ENCODE results near the gene CCDC175. TPM values are rescaled to one million over a fixed set of nuclear protein-coding genes. Genes with fewer than 3 reads are reported as not detected.

CCDC175 gene
- total RNA-seq, 1 experiment from 2014 or later, result not detected

DNA sequence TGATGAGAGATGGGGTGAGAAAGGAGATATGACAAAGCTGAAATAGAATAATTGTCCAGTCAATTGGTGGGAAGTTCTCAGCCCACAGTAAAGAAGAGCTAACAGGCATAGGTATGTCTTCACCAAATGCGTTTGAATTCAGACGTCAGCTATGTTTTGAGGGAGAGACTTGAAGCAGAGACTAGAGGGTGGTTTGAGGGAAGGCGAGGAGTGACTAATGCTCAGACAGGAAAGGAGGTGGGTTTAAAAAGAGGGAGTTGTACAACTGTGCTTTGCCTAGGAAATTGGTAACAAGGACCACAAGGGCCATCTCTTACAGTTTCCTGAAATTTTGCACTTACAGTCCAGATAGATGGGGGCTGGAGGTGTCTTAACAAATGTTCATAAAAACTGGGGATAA is 85.9 kb downstream of the CCDC175 start:
- no peak overlapping the region for H2AFZ ChIP-seq (ENCODE audit: low read depth, low read length, poor library complexity, severe bottlenecking)
- ChIA-PET CTCF (interaction anchor here (1.2 kb wide), 1 partner anchor 17 kb away, joined by 3 read pairs; no protein-coding TSS in a partner anchor), POLR2A (no interaction called here), RAD21 (ENCODE audit: low non-redundant PET in 1 of 2, low total read pairs in 2 of 2, uncharacterized antibody in 2 of 2, unreplicated experiment in 2 of 2) (no interaction called here)
- H3K9me3 ChIP-seq (ENCODE audit: control insufficient read depth in 1 of 2, insufficient read depth in 1 of 2, low read depth in 1 of 2, low read length in 2 of 2), result no peaks in the 10 kb centered on the region
- H3K79me2 ChIP-seq (ENCODE audit: insufficient read depth, low read length), result peaks cover 39% of the 10 kb centered on the region
- no peaks in the 10 kb centered on the region for H3K27me3 ChIP-seq (ENCODE audit: insufficient read depth, low read length)
- DNase-seq (ENCODE audit: low read depth, low spot score), result no peak
- no peak for TF ChIP-seq POLR2AphosphoS5 (IDR thresholded peaks at IDR 0.05; ENCODE audit: low read depth, low read length)
- TF ChIP-seq ZFX (IDR thresholded peaks at IDR 0.05), result no peak
- no peak for TF ChIP-seq POLR2A (IDR thresholded peaks at IDR 0.05; ENCODE audit: borderline replicate concordance, extremely low read depth, insufficient read depth, insufficient read length)
- no peaks in the 10 kb centered on the region for H4K20me1 ChIP-seq (ENCODE audit: insufficient read depth)
- peaks cover 29 to 36% of the 10 kb centered on the region in 2 experiments for H3K36me3 ChIP-seq (ENCODE audit: control insufficient read depth in 1 of 2, insufficient read depth in 2 of 2, low read length in 2 of 2)
- H3K4me2 ChIP-seq (ENCODE audit: low read length), result no peak overlapping the region
- no peak overlapping the region for H3K9ac ChIP-seq (ENCODE audit: low read length)
- no peak for ATAC-seq
- H3K27ac ChIP-seq (ENCODE audit: low read depth, low read length), result no peak overlapping the region
- H3K9me2 ChIP-seq (ENCODE audit: insufficient read depth), result no peaks in the 10 kb centered on the region
- intact Hi-C loops (cut with micrococcal nuclease), result no loop called here
- no TSS peak for BruUV-seq (replicated peaks)
- H3K4me3 ChIP-seq (replicated peaks in 1 of 2; ENCODE audit: low read depth in 1 of 2, low read length in 2 of 2), result no peak overlapping the region
- H3K4me1 ChIP-seq (ENCODE audit: control insufficient read depth in 1 of 2, insufficient read depth in 2 of 2, low read length in 2 of 2), result peaks cover 0 to 3% of the 10 kb centered on the region in 2 experiments; a peak in 1 of 4 replicates

DNA sequence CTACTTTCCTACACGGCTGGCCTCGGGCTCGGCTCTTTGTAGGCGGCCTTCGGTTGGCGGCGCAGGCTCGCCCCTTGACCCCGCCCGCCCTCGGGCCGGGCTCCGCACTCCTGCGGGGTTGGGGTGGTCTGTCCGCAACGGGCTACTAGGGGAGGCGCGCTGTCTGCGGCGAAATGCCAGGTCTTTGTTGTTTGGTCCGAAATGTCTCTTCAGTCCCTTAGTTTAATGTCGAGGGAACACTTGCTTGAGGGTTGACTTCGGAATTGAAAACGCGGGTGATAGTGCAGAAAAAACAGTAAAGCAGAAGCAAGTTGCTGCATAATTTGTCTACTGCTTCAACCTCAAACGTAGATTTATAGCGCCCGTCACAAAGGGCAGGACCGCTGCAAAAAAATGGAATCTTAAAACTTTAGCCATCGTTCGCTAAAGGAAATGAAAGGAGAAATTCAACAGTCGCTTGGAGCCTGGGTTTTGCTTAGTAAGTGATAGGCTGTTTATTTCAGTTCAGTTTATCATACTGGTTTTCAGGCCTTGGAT is 91.9 kb downstream of the CCDC175 start:
- Histone ChIP-seq H4K20me1 (ENCODE audit: insufficient read depth) (no peaks in the 10 kb centered on the region), H3K27me3 (ENCODE audit: insufficient read depth, low read length) (no peaks in the 10 kb centered on the region), H3K4me2 (ENCODE audit: low read length) (peak overlapping the region; percentile 96), H3K9me3 (ENCODE audit: control insufficient read depth in 1 of 2, insufficient read depth in 1 of 2, low read depth in 1 of 2, low read length in 2 of 2) (no peaks in the 10 kb centered on the region), H3K79me2 (ENCODE audit: insufficient read depth, low read length) (peaks cover 57% of the 10 kb centered on the region), H3K9ac (ENCODE audit: low read length) (peak overlapping the region; percentile 90), H3K4me1 (ENCODE audit: control insufficient read depth in 1 of 2, insufficient read depth in 2 of 2, low read length in 2 of 2) (peaks cover 13 to 33% of the 10 kb centered on the region in 2 experiments), H3K27ac (ENCODE audit: low read depth, low read length) (peak overlapping the region; percentile 87), H3K9me2 (ENCODE audit: insufficient read depth) (no peaks in the 10 kb centered on the region), H2AFZ (ENCODE audit: low read depth, low read length, poor library complexity, severe bottlenecking) (no peak overlapping the region), H3K4me3 (replicated peaks in 1 of 2; ENCODE audit: low read depth in 1 of 2, low read length in 2 of 2) (peak overlapping the region; percentile 81 to 93), H3K36me3 (ENCODE audit: control insufficient read depth in 1 of 2, insufficient read depth in 2 of 2, low read length in 2 of 2) (peaks cover 14 to 17% of the 10 kb centered on the region in 2 experiments; a peak in 3 of 4 replicates)
- CTCF ChIA-PET, result interaction anchor here (0.5 to 1.5 kb wide), 13 partner anchors 9 to 700 kb away, joined by 3 to 16 read pairs (median 4); partner anchors contain the start of gene CCDC175
- BruUV-seq (replicated peaks), result TSS peak; percentile 66
- intact Hi-C loops (cut with micrococcal nuclease), result no loop called here
- RAD21 ChIA-PET (ENCODE audit: low non-redundant PET in 1 of 2, low total read pairs in 2 of 2, uncharacterized antibody in 2 of 2, unreplicated experiment in 2 of 2), result no interaction called here
- ATAC-seq, result peak; percentile 55
- TF ChIP-seq EGR1 (IDR thresholded peaks at IDR 0.05; ENCODE audit: low read depth) (no peak), POLR2A (IDR thresholded peaks at IDR 0.05; ENCODE audit: borderline replicate concordance, extremely low read depth, insufficient read depth, insufficient read length) (peak; percentile 49), SP1 (IDR thresholded peaks at IDR 0.05; ENCODE audit: low read depth) (no peak)
- POLR2A ChIA-PET, result interaction anchor here (0.5 to 1.6 kb wide), 3 partner anchors 10 to 90 kb away, joined by 3 to 4 read pairs (median 3); no protein-coding TSS in a partner anchor
- no peak for DNase-seq (ENCODE audit: low read depth, low spot score)

Data from HCT116 (cell line).